Measurements from ENCODE around the gene COL15A1. TPM values are rescaled to one million over a fixed set of nuclear protein-coding genes. Genes with fewer than 3 reads are reported as not detected.
A peak's percentile ranks its signal among the peaks of the same experiment; 100 is the strongest.

The COL15A1 gene
- total RNA-seq, 2 donors from 2014 or later: 0.11 to 0.82 TPM

GRCh38 chr9:99070681-99071080 is 127.0 kb downstream of the COL15A1 start:
- no peaks in the 10 kb centered on the region for H3K27me3 Mint-ChIP-seq
- no peak for ATAC-seq (replicated peaks)
- H3K4me3 Mint-ChIP-seq: no peak overlapping the region
- peaks cover 29% of the 10 kb centered on the region for H3K4me1 Mint-ChIP-seq
- no peaks in the 10 kb centered on the region for H3K9me3 Mint-ChIP-seq
- H3K27ac Mint-ChIP-seq: no peak overlapping the region
- no peaks in the 10 kb centered on the region for H3K36me3 Mint-ChIP-seq (ENCODE audit: low read depth)

GRCh38 chr9:99071313-99072039 is 127.8 kb downstream of the COL15A1 start:
- no peaks in the 10 kb centered on the region for H3K36me3 Mint-ChIP-seq (ENCODE audit: low read depth)
- H3K27ac Mint-ChIP-seq: no peak overlapping the region
- H3K9me3 Mint-ChIP-seq: no peaks in the 10 kb centered on the region
- peaks cover 35% of the 10 kb centered on the region for H3K4me1 Mint-ChIP-seq
- H3K4me3 Mint-ChIP-seq: no peak overlapping the region
- H3K27me3 Mint-ChIP-seq: no peaks in the 10 kb centered on the region
- peak; percentile 60 for ATAC-seq (replicated peaks)

- Mint-ChIP-seq H3K36me3 (ENCODE audit: low read depth) (no peaks in the 10 kb centered on the region), H3K27ac (no peak overlapping the region), H3K4me3 (no peak overlapping the region), H3K4me1 (peaks cover 40% of the 10 kb centered on the region), H3K9me3 (no peaks in the 10 kb centered on the region), H3K27me3 (no peaks in the 10 kb centered on the region)
- no peak for ATAC-seq (replicated peaks)
These were observed 128.3 kb downstream of the COL15A1 start for GRCh38 chr9:99072040-99072394.

- H3K27ac Mint-ChIP-seq: no peak overlapping the region
- ATAC-seq (replicated peaks): no peak
- H3K4me1 Mint-ChIP-seq: peaks cover 44% of the 10 kb centered on the region
- no peaks in the 10 kb centered on the region for H3K36me3 Mint-ChIP-seq (ENCODE audit: low read depth)
- H3K4me3 Mint-ChIP-seq: no peak overlapping the region
- H3K27me3 Mint-ChIP-seq: no peaks in the 10 kb centered on the region
- H3K9me3 Mint-ChIP-seq: no peaks in the 10 kb centered on the region
These were observed 129.6 kb downstream of the COL15A1 start for GRCh38 chr9:99073347-99073746.

- peaks cover 39% of the 10 kb centered on the region for H3K4me1 Mint-ChIP-seq
These were observed 130.5 kb downstream of the COL15A1 start for GRCh38 chr9:99073985-99074901.

GRCh38 chr9:99074902-99075245 is 131.2 kb downstream of the COL15A1 start:
- no peaks in the 10 kb centered on the region for H3K27me3 Mint-ChIP-seq
- no peak for ATAC-seq (replicated peaks)
- H3K9me3 Mint-ChIP-seq: no peaks in the 10 kb centered on the region
- H3K4me3 Mint-ChIP-seq: no peak overlapping the region
- peaks cover 41% of the 10 kb centered on the region for H3K4me1 Mint-ChIP-seq
- H3K27ac Mint-ChIP-seq: peak overlapping the region; percentile 8
- H3K36me3 Mint-ChIP-seq (ENCODE audit: low read depth): no peaks in the 10 kb centered on the region

More at GRCh38 chr9:99073985-99074901, 130.5 kb downstream of the COL15A1 start:
- H3K36me3 Mint-ChIP-seq (ENCODE audit: low read depth): no peaks in the 10 kb centered on the region
- no peak for ATAC-seq (replicated peaks)
- no peaks in the 10 kb centered on the region for H3K27me3 Mint-ChIP-seq
- H3K9me3 Mint-ChIP-seq: no peaks in the 10 kb centered on the region
- no peak overlapping the region for H3K4me3 Mint-ChIP-seq
- H3K27ac Mint-ChIP-seq: peak overlapping the region; percentile 8

- Mint-ChIP-seq H3K27ac (peak overlapping the region; percentile 8), H3K9me3 (no peaks in the 10 kb centered on the region), H3K27me3 (no peaks in the 10 kb centered on the region), H3K36me3 (ENCODE audit: low read depth) (no peaks in the 10 kb centered on the region), H3K4me1 (peaks cover 41% of the 10 kb centered on the region), H3K4me3 (no peak overlapping the region)
- no peak for ATAC-seq (replicated peaks)
These were observed 131.7 kb downstream of the COL15A1 start for GRCh38 chr9:99075246-99075912.

GRCh38 chr9:99076030-99076429 is 132.3 kb downstream of the COL15A1 start:
- peak; percentile 5 for ATAC-seq (replicated peaks)
- Mint-ChIP-seq H3K27ac (peak overlapping the region; percentile 85), H3K27me3 (no peaks in the 10 kb centered on the region), H3K4me3 (peak overlapping the region; percentile 59), H3K36me3 (ENCODE audit: low read depth) (no peaks in the 10 kb centered on the region), H3K4me1 (peaks cover 41% of the 10 kb centered on the region), H3K9me3 (no peaks in the 10 kb centered on the region)

GRCh38 chr9:99076483-99077171 is 132.9 kb downstream of the COL15A1 start:
- no peaks in the 10 kb centered on the region for H3K9me3 Mint-ChIP-seq
- H3K4me1 Mint-ChIP-seq: peaks cover 37% of the 10 kb centered on the region
- peak; percentile 63 for ATAC-seq (replicated peaks)
- H3K27me3 Mint-ChIP-seq: no peaks in the 10 kb centered on the region
- H3K36me3 Mint-ChIP-seq (ENCODE audit: low read depth): no peaks in the 10 kb centered on the region
- H3K27ac Mint-ChIP-seq: peak overlapping the region; percentile 85
- peak overlapping the region; percentile 59 for H3K4me3 Mint-ChIP-seq

- Mint-ChIP-seq H3K4me3 (no peak overlapping the region), H3K27me3 (no peaks in the 10 kb centered on the region), H3K4me1 (peaks cover 33% of the 10 kb centered on the region), H3K9me3 (no peaks in the 10 kb centered on the region), H3K27ac (no peak overlapping the region), H3K36me3 (ENCODE audit: low read depth) (no peaks in the 10 kb centered on the region)
- ATAC-seq (replicated peaks): no peak
These were observed 135.0 kb downstream of the COL15A1 start for GRCh38 chr9:99078717-99079116.

- Mint-ChIP-seq H3K9me3 (no peaks in the 10 kb centered on the region), H3K4me3 (no peak overlapping the region), H3K4me1 (peaks cover 28% of the 10 kb centered on the region), H3K36me3 (ENCODE audit: low read depth) (no peaks in the 10 kb centered on the region), H3K27me3 (no peaks in the 10 kb centered on the region), H3K27ac (no peak overlapping the region)
- peak; percentile 49 for ATAC-seq (replicated peaks)
These were observed 135.8 kb downstream of the COL15A1 start for GRCh38 chr9:99079542-99079941.

GRCh38 chr9:99083051-99083450 is 139.3 kb downstream of the COL15A1 start:
- ATAC-seq (replicated peaks): no peak
- H3K27ac Mint-ChIP-seq: no peak overlapping the region
- peaks cover 19% of the 10 kb centered on the region for H3K4me1 Mint-ChIP-seq
- H3K9me3 Mint-ChIP-seq: no peaks in the 10 kb centered on the region
- no peaks in the 10 kb centered on the region for H3K36me3 Mint-ChIP-seq (ENCODE audit: low read depth)
- no peaks in the 10 kb centered on the region for H3K27me3 Mint-ChIP-seq
- no peak overlapping the region for H3K4me3 Mint-ChIP-seq

GRCh38 chr9:99085949-99086948 is 142.5 kb downstream of the COL15A1 start:
- Mint-ChIP-seq H3K4me3 (no peak overlapping the region), H3K4me1 (peaks cover 14% of the 10 kb centered on the region), H3K9me3 (no peaks in the 10 kb centered on the region), H3K27me3 (no peaks in the 10 kb centered on the region), H3K36me3 (ENCODE audit: low read depth) (no peaks in the 10 kb centered on the region), H3K27ac (peak overlapping the region; percentile 16)
- ATAC-seq (replicated peaks): no peak
